Stimulated activated CD4-positive, alpha-beta T cell treated with anti-CD3 and anti-CD28 coated beads, TNF-alpha, amount 100 ng/mL, for 1 hour (primary cell): ENCODE results near the gene SFXN3.

Source experiments
- DNase-seq, 3 donors: peaks; one replicate each; pipeline ENCODE4 v3.0.0-alpha.2; 2020; ENCODE audit warnings: low read depth in 3 of 3, low spot score in 1 of 3

SFXN3 gene

DNA sequence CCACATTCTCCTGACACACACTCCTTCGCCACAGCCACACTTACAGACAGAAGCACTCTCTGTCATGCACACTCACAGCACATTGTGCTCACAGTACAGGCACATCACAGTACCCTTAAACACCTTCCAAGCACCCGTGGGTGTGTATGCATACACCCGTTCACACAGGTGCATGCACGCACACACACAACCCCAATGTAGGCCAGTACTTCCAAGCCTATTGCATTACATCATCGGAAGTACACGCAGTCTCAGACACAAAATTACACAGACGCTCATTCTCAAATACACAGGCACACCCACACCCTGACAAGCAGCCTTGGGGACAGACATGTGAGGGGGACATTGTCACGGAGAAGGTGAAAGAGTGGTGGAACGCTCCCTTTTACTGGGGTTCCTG is 41.9 kb downstream of the SFXN3 start:
- no peak for DNase-seq

DNA sequence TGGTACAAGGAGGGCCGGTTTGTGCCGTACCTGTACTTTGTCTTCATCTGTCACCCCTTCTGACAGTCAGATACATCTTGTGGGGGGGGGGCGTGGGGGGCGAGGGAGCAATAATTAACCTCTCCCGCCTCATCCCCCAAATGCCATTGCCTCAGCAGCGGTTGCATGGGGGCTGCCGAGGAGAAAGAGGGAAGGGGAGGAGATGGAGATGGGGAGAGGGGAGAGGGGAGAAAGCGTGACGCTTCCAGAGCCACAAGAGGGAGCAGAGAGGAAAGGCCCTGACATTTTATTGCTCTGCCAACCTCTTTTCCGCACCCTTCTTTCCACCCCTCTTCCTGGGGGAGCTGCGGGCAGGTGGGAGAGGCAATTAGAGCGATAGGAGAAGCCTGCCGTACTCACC is 42.6 kb downstream of the SFXN3 start:
- DNase-seq = no peak

DNA sequence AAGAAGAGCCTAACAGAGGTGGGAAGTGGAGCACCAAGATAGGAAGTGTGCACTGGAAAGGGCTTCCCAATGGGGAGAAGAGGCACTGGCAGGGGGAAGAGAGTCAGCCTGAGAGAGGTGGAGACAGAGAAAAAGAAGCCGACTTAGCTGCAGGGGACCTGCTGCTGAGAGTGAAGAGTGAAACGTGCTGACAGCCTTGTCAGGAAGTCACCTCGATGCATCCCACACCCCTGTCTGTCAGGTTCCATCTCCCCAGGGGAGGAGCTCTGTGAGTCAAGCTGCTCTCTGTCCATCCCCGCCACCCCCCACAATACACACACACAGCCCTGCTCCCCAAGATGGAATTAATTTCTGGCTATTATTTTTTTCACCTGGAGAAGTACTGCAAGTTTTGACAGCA is 44.7 kb downstream of the SFXN3 start:
- no peak for DNase-seq

DNA sequence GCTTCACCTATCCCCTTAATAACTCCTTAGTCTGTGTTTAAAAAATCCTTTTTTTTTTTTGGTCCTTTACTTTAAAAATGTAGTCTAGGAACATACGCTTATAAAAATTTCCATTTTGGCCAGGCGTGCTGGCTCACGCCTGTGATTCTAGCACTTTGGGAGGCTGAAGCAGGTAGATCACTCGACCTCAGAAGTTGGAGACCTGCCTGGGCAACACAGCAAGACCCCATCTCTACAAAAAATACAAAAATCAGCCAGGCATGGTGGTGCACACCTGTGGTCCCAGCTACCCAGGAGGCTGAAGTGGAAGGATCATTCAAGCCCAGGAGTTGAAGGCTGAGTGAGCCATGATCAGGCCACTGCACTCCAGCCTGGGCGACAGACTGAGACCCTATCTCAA is 45.6 kb downstream of the SFXN3 start:
- DNase-seq = no peak

DNA sequence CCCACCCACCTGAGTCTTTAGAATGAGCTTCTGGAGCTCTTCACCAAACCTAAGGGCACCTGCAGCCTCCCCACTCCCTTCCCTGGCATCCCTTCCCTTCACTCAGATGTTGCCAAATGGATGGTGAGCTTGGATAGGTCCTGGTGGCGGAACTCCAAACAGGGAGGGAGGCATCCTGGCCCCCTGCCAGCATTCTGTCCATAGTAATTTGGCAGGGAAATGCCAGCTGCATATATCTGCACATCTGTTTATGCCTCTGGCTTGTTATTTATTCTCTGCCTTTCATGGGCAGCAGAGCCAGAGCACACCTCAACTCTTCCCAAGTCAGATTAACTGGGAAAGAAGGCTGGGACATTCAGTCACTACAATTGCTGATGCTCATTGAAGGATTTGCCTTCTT is 48.8 kb downstream of the SFXN3 start:
- DNase-seq = no peak

DNA sequence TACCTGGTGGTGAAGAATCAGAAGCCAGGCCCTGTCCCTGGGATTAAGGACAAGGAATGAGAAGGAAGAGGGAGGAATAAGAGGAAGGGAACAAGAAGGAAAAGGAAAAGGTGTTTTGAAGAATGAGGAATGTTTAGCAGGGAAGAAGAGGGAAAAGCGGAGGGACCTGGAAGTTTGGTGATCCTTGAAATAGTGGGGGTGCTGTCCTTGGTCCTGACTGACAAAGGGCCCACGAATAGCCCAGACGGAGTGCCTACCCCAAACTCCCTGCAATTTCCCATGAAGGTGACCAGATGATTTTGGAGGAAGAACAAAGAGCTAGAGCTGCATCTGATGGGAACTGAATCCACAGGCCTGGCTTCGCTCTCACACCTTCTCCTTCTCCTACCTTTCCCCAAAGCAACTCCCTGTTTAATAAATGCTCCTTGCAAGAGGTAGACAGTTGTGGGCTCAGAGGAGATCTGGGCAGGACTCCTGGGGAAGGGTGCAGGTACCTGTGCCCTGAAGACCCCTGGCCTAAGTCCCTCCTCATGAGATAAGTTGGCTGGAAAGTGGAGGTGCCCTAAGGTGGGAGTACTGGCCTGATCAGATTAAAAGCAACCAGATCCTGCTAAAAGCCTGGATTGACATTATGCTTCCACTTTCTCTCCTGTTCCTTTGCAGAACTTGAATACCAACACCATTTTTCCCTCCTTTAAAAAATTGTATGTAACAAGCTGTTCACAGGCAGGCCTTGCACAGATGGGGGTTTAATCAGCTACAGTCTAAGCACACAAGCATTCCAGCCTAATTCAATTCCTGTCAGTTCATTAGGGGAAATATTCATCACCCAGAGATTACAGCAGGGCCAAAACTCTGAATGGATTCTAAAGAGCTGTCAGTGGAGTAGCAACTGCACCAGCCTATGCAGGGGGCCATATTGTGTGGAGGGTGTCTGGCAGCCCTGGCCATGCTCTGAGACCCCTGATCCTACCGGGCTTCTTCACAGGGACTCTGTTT is 50.2 kb downstream of the SFXN3 start:
- no peak for DNase-seq

DNA sequence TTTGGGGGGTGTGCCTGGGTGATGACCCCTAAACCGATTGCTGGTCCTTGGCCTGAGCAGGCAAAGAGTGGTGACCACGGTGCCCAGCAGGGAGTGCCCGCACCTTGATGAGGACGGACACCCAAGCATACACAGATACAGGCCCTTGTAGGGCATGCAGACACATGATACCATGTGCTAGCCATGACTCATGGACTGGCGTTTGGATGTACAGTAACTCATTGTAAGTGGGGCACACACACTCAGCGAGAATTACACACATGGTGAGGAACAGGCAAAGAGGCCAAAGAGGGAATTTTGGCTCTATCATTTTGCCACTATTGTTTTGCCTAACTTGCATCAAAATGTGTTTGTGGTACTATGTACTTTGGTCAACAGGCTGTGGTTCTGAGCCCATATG is 54.8 kb downstream of the SFXN3 start:
- no peak for DNase-seq

DNA sequence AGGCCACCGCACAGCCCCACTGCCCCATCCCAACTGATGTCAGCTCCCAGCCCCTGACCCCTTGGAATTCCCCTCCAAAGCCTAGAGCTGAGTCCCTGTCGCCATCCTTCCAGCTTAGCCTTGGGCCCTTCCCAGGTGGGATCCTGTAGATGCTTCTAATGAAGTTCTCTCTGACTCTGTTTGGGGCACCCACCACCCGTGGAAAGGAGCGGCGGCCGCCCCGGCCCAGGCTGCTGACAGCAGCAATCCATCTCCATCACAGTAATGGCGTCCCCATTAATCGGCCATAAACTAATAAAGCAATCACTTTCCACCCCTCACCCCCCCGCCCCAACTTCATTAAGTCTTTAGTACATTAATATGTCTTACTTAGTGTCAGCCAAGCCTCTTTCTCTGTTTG is 56.3 kb downstream of the SFXN3 start:
- DNase-seq = no peak

DNA sequence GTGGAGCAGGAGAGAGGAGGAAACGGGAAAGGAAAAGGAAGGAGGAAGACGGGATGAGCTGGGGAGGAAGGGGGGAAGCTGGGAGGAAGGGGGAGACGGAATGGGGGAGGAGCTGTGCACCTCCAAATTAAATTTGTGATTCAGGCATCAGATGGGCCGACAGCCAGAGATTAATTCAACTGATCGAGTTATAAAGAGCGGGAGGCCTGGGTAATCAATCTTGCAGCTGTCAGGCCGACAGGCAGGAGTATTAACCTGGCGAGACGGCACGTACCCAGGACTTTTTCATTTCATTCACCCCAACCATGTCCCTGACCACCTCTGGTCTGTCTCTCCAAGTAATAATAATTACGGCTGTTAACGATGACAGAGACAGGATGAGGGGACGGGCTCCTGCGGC is 56.9 kb downstream of the SFXN3 start:
- no peak for DNase-seq

DNA sequence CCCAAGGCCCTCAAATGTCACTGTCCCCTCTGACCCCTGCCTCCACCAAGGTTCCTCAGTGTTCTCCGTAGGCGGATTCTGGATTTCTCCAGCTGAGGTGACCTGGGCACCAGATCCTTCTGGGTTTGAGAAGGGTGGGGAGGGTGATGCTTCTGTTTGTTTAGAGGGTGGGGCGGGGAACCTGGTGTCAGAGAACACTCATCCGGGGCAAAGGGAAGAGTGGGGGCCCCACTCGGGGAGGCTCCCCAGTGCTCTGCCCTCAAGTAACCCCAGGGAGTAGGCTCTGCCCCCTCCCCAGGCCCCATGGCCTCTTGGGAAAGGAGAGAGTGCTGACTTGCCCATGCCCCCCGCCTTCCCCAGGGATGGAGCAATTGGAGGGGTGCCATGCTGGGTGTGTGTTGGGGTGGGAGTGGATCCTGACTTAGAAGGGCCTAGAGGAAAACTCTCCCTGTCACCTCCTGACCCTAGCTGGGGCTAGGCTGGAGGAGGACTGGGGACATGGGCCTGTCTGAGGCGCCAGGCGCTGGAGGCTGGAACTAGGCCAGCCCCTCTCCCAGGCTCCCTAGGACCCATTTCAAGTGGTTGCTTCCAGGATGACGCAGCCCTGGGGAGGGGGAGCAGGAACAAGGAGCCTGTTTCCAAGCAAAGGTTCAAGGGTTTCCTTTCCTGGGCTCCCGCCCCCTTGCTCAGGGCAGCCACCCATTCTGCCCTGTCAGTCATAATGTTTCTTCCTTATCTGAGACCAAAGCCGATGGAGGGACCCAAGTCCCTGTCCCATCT is 58.7 kb downstream of the SFXN3 start:
- DNase-seq = no peak

DNA sequence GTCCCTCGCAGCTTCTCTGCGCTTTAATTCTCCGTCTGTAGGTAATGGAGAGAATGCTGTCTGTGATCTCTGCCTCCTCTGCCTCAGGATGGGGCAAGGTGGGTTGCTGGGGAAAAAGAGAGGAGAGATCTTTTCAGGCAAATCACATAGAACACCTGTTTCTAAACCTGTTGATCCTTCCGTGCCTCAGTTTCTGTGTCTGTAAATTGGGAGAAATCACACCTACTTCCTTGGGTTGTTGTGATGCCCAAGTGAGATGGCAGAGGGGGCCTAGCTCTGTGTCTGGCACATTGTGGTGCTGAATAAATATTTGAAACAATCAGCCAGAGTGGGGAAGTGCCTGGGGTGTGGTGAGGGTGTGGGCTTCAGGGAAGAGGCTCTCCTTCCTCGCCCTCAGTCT is 59.6 kb downstream of the SFXN3 start:
- no peak for DNase-seq
